OCI-LY7 (cell line): Measurements from ENCODE around the gene BRD1. TPM values are rescaled to one million over a fixed set of nuclear protein-coding genes. Genes with fewer than 3 reads are reported as not detected.

Experiments
- BruUV-seq: library from RNA; stranded (reverse); fragments of 400-500 nt; replicated peaks from 2 replicates; lab custom pipeline; 2021; lab: Mats Ljungman, UMichigan
- CTCF ChIA-PET: fragments of 300-600 bp; sonication (Branson Sonifier 250); formaldehyde crosslinking; loops from one replicate; lab custom pipeline; 2022; ENCODE audit warnings: antibody characterized with exemption; ENCODE audit not compliant: unreplicated experiment; lab: Charles Lee
- POLR2A ChIA-PET: fragments of 300-600 bp; sonication (Branson Sonifier 250); formaldehyde crosslinking; loops from one replicate; lab custom pipeline; 2022; ENCODE audit warnings: antibody characterized with exemption; lab: Charles Lee
- DNase-seq: peaks from one replicate; pipeline ENCODE4 v3.0.0-alpha.2; 2015; ENCODE audit warnings: low spot score
- H2AFZ ChIP-seq: fragments of 200-600 bp; sonication (generic), shearing (Covaris generic); 2 replicates; pipeline ENCODE4 v1.6.1; 2014; ENCODE audit warnings: mild to moderate bottlenecking, antibody characterized with exemption, low read length, moderate library complexity
- H3K27ac ChIP-seq: fragments of 200-600 bp; sonication (generic); 2 replicates; pipeline ENCODE4 v1.5.1; 2014; ENCODE audit warnings: mixed run types, low read depth, mild to moderate bottlenecking, moderate library complexity, low read length, inconsistent platforms; ENCODE audit not compliant: poor library complexity, severe bottlenecking
- H3K36me3 ChIP-seq: fragments of 200-600 bp; sonication (generic); 2 replicates; pipeline ENCODE4 v1.6.1; 2014; ENCODE audit warnings: mild to moderate bottlenecking, antibody characterized with exemption, low read length, moderate library complexity, mixed read lengths; ENCODE audit not compliant: insufficient read depth
- H3K4me1 ChIP-seq: fragments of 200-600 bp; sonication (generic); 2 replicates; pipeline ENCODE4 v1.5.1; 2014; ENCODE audit warnings: mild to moderate bottlenecking, low read length; ENCODE audit not compliant: insufficient read depth, poor library complexity, severe bottlenecking
- H3K4me2 ChIP-seq: fragments of 200-600 bp; sonication (generic); 2 replicates; pipeline ENCODE4 v1.6.1; 2014; ENCODE audit warnings: mild to moderate bottlenecking, low read length
- H3K4me3 ChIP-seq: fragments of 200-600 bp; sonication (generic); 2 replicates; pipeline ENCODE4 v1.5.1; 2014; ENCODE audit warnings: mild to moderate bottlenecking, low read depth, low read length; ENCODE audit not compliant: poor library complexity, severe bottlenecking
- H3K79me2 ChIP-seq: fragments of 200-600 bp; sonication (generic); 2 replicates; pipeline ENCODE4 v1.6.1; 2016; ENCODE audit warnings: low read depth, mild to moderate bottlenecking, low read length, moderate library complexity, mixed read lengths; ENCODE audit not compliant: insufficient read depth
- H3K9me2 ChIP-seq: fragments of 200-600 bp; sonication (generic); 2 replicates; pipeline ENCODE4 v1.6.1; 2016; ENCODE audit warnings: mild to moderate bottlenecking, low read length, mixed read lengths; ENCODE audit not compliant: insufficient read depth
- H3K9me3 ChIP-seq: fragments of 200-600 bp; sonication (generic); 2 replicates; pipeline ENCODE4 v1.6.1; 2014; ENCODE audit warnings: mild to moderate bottlenecking, mixed run types, low read length, mixed read lengths
- H4K20me1 ChIP-seq: fragments of 200-600 bp; sonication (generic); 2 replicates; pipeline ENCODE4 v1.6.1; 2014; ENCODE audit warnings: mild to moderate bottlenecking, antibody characterized with exemption, low read length, moderate library complexity, mixed read lengths; ENCODE audit not compliant: insufficient read depth
- EZH2phosphoT487 ChIP-seq: fragments of 200-600 bp; sonication (generic); IDR thresholded peaks from 2 replicates; pipeline ENCODE4 v1.6.1; 2018; ENCODE audit warnings: low read depth, borderline replicate concordance, mild to moderate bottlenecking, mixed run types, antibody characterized with exemption, low read length, moderate library complexity, mixed read lengths
- intact Hi-C: fragments of 100-400 bp; cut with micrococcal nuclease; formaldehyde crosslinking; loops from one replicate; pipeline ENCODE4 v1.10.0; 2022; ENCODE audit not compliant: unreplicated experiment
- total RNA-seq, 2 experiments: library from RNA; depleted of rRNA in 1 of 2; stranded (reverse); fragments of >200 nt in 1 of 2; shearing (Covaris generic) in 1 of 2; gene quantifications; 2 replicates each; pipeline ENCODE4 v1.2.3, GENCODE V29; 2014 to 2022
- TF ChIP-seq, protein P1 (sequence below): fragments of 200-600 bp; sonication (generic); conservative IDR thresholded peaks from 2 replicates; pipeline ENCODE4 v1.5.1; 2014; ENCODE audit warnings: mild to moderate bottlenecking, antibody characterized with exemption, low read length, moderate library complexity, mixed read lengths

Gene BRD1
- total RNA-seq, 2 experiments from 2014 or later, result 38.1 to 46.6 TPM

DNA sequence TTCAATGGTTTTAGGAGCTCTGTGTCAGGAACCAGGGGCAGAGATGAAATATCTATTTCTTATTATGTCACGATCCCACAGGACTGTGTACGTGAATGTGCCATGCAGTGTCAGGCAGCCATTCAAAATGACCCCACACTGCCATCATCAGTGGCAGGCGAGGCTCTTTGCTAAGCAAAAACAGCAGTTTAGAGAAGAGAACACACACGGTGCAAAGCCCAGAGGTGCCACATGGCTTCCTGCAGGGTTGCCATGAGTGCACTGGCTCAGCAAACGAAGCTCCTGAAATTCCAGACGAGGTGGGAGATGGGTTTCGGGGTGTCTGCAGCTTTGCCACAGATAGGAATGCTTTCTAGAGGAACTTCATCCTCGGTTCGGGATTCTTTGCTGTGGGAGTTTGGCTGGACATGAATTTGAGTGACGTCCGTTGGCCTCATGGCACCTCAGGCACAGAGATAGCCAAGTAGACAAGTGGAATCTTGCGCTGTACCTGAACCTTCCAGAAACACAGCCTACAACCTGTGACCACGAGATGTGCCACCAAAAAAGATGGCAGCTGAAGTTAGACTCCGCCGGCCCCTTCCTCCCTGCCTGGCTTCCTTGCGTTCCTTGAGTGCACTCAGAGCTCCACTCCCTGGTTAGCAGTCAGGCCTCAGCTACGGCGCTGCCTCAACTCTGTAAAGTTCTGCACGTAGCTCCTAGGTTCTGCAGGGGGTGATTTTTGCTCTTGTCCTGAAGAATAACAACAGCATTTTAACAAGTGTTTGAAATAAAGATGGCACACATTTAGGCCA, 18.2 kb upstream of the BRD1 start:
- ChIA-PET POLR2A (no interaction called here), CTCF (interaction anchor here (0.6 kb wide), 1 partner anchor 184 kb away, joined by 4 read pairs; no protein-coding TSS in a partner anchor)
- no TSS peak for BruUV-seq

GRCh38 chr22:49845241-49845640, 17.6 kb upstream of the BRD1 start:
- H3K9me3 ChIP-seq, result no peaks in the 10 kb centered on the region
- no peak for DNase-seq
- TF ChIP-seq, protein P1, sequence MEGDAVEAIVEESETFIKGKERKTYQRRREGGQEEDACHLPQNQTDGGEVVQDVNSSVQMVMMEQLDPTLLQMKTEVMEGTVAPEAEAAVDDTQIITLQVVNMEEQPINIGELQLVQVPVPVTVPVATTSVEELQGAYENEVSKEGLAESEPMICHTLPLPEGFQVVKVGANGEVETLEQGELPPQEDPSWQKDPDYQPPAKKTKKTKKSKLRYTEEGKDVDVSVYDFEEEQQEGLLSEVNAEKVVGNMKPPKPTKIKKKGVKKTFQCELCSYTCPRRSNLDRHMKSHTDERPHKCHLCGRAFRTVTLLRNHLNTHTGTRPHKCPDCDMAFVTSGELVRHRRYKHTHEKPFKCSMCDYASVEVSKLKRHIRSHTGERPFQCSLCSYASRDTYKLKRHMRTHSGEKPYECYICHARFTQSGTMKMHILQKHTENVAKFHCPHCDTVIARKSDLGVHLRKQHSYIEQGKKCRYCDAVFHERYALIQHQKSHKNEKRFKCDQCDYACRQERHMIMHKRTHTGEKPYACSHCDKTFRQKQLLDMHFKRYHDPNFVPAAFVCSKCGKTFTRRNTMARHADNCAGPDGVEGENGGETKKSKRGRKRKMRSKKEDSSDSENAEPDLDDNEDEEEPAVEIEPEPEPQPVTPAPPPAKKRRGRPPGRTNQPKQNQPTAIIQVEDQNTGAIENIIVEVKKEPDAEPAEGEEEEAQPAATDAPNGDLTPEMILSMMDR, result no peak
- no peak for TF ChIP-seq EZH2phosphoT487
- H2AFZ ChIP-seq, result no peak overlapping the region
- ChIA-PET POLR2A (no interaction called here), CTCF (interaction anchor here (0.6 kb wide), 1 partner anchor 184 kb away, joined by 4 read pairs; no protein-coding TSS in a partner anchor)
- H3K4me1 ChIP-seq, result no peaks in the 10 kb centered on the region
- H4K20me1 ChIP-seq, result no peaks in the 10 kb centered on the region
- H3K9me2 ChIP-seq, result no peaks in the 10 kb centered on the region
- H3K79me2 ChIP-seq, result no peaks in the 10 kb centered on the region
- no peak overlapping the region for H3K27ac ChIP-seq
- BruUV-seq, result no TSS peak
- intact Hi-C loops, result no loop called here
- no peaks in the 10 kb centered on the region for H3K36me3 ChIP-seq
- H3K4me3 ChIP-seq, result no peak overlapping the region
- no peak overlapping the region for H3K4me2 ChIP-seq

More for the DNA sequence above, 18.2 kb upstream of the BRD1 start:
- Histone ChIP-seq H3K9me2 (no peaks in the 10 kb centered on the region), H3K4me3 (no peak overlapping the region), H3K36me3 (no peaks in the 10 kb centered on the region), H3K79me2 (no peaks in the 10 kb centered on the region), H3K27ac (no peak overlapping the region), H3K4me2 (no peak overlapping the region), H4K20me1 (no peaks in the 10 kb centered on the region), H3K4me1 (no peaks in the 10 kb centered on the region), H2AFZ (no peak overlapping the region), H3K9me3 (no peaks in the 10 kb centered on the region)
- TF ChIP-seq, protein P1, result no peak
- no peak for TF ChIP-seq EZH2phosphoT487
- intact Hi-C loops, result no loop called here
- DNase-seq, result no peak
